Esophagus squamous epithelium (tissue), 5 donors: Measurements from ENCODE around the gene CCDC124. TPM values are rescaled to one million over a fixed set of nuclear protein-coding genes. Genes with fewer than 3 reads are reported as not detected.
"Not testable (repeated sequence)": the region's sequence is repeated elsewhere in the genome, so short reads cannot be mapped to it uniquely, and the experiment has no call there.

Source experiments
- DNase-seq: peaks from one replicate; lab custom pipeline; 2025; lab: John Stamatoyannopoulos, UW
- H3K27ac ChIP-seq, 4 donors: fragments of 200-600 bp; sonication (generic); one replicate each; pipeline ENCODE4 v1.5.1; 2016 to 2019; ENCODE audit warnings: mild to moderate bottlenecking in 1 of 4
- H3K27me3 ChIP-seq, 4 donors: fragments of 200-600 bp; sonication (generic); 1 replicate in 3 of 4; 2 replicates in 1 of 4; pipeline versions ENCODE4 v1.5.1 to v1.6.0; 2017 to 2021; ENCODE audit warnings: antibody characterized with exemption in 1 of 4
- H3K36me3 ChIP-seq, 3 donors: fragments of 200-600 bp; sonication (generic); one replicate each; pipeline ENCODE4 v1.5.1; 2016 to 2019
- H3K4me1 ChIP-seq, 3 donors: fragments of 200-600 bp; sonication (generic); one replicate each; pipeline ENCODE4 v1.5.1; 2017 to 2019
- H3K4me3 ChIP-seq, 4 donors: fragments of 200-600 bp; sonication (generic); 1 replicate in 3 of 4; 2 replicates in 1 of 4; pipeline ENCODE4 v1.5.1; 2016 to 2019; ENCODE audit warnings: mild to moderate bottlenecking in 2 of 4, moderate library complexity in 1 of 4
- H3K9me3 ChIP-seq, 3 donors: fragments of 200-600 bp; sonication (generic); one replicate each; pipeline ENCODE4 v1.5.1; 2016 to 2019
- POLR2A ChIP-seq, 4 donors: fragments of 450-650 bp; IDR thresholded peaks; one replicate each; pipeline ENCODE4 v1.6.1; 2017; ENCODE audit warnings: antibody characterized with exemption in 4 of 4, mild to moderate bottlenecking in 4 of 4, moderate library complexity in 3 of 4
- WGBS, 2 donors: methylation state at CpG; one replicate each; pipeline ENCODE4 v1.1.5; 2018; 5-methylcytosine and 5-hydroxymethylcytosine counted together
- intact Hi-C: fragments of 100-400 bp; cut with DNase I; formaldehyde crosslinking; loops from one replicate; pipeline ENCODE4 v1.15.0; 2022
- small RNA-seq, 4 donors: library from RNA; depleted of rRNA; stranded (forward); fragments of <200 nt; gene quantifications; one replicate each; pipeline ENCODE3, GENCODE V24; 2016
- total RNA-seq, 4 donors: library from RNA; depleted of rRNA; stranded (reverse); fragments of >200 nt; gene quantifications; one replicate each; pipeline ENCODE4 v1.1.0, GENCODE V29; 2016
- TF ChIP-seq, protein P1 (sequence below), 6 experiments: fragments of 450-650 bp in 4 of 6; fragments of 200-600 bp in 2 of 6; sonication (generic) in 2 of 6; IDR thresholded peaks; one replicate each; pipeline ENCODE4 v1.5.1; 2016 to 2019; ENCODE audit warnings: antibody characterized with exemption in 6 of 6, mild to moderate bottlenecking in 4 of 6, moderate library complexity in 4 of 6
- donor health status: DM: yes; HTN: yes; CAD: no.

Gene CCDC124
- total RNA-seq, 4 donors from 2014 or later: 50.2 to 80.6 (median 54.5) TPM

DNA sequence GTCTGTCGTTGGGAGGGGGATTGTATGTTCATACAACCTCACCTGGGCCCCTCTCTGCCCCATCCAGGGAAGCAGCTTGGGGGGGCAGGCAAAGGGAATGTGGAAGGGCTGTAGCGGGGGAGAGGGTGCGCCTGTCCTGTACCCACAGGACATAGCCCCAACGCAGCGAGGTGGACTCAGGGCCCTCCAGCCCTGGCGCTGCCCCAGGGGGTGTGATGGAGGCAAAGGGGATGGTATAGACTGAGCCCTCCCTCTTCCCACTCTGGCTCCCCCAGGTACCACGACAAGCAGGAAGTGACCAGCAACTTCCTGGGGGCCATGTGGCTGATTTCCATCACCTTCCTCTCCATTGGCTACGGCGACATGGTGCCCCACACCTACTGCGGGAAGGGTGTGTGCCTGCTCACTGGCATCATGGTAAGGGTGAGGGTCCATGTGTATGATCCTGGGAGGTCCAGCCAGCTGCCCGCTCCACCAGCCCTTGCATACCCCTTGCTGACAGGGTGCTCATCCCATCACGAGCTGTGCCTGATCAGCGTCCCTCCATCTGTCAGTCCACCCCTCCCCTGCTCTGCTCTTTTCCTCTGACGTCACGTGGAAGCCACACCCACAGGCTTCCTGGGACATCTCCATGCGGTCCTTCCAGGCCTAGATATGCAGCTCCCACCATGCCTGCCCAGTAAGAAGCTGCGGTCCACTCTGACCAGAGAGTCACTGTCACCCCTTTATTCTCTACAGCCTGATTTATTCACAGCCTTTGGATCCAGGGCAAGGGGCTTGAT lies 52.4 kb downstream of the CCDC124 start:
- Histone ChIP-seq H3K4me1 (no peaks in the 10 kb centered on the region), H3K4me3 (no peak overlapping the region), H3K27me3 (peaks cover 0 to 26% (median 0%) of the 10 kb centered on the region in 4 donors), H3K36me3 (no peaks in the 10 kb centered on the region), H3K27ac (no peak overlapping the region), H3K9me3 (no peaks in the 10 kb centered on the region)
- no peak for DNase-seq
- intact Hi-C loops: no loop called here
- WGBS, 2 donors: 49 to 61% methylated on average over 7 to 11 of the region's 17 CpGs
- no peak for TF ChIP-seq POLR2A (IDR thresholded peaks at IDR 0.05)
- TF ChIP-seq, protein P1, sequence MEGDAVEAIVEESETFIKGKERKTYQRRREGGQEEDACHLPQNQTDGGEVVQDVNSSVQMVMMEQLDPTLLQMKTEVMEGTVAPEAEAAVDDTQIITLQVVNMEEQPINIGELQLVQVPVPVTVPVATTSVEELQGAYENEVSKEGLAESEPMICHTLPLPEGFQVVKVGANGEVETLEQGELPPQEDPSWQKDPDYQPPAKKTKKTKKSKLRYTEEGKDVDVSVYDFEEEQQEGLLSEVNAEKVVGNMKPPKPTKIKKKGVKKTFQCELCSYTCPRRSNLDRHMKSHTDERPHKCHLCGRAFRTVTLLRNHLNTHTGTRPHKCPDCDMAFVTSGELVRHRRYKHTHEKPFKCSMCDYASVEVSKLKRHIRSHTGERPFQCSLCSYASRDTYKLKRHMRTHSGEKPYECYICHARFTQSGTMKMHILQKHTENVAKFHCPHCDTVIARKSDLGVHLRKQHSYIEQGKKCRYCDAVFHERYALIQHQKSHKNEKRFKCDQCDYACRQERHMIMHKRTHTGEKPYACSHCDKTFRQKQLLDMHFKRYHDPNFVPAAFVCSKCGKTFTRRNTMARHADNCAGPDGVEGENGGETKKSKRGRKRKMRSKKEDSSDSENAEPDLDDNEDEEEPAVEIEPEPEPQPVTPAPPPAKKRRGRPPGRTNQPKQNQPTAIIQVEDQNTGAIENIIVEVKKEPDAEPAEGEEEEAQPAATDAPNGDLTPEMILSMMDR (IDR thresholded peaks at IDR 0.05): no peak

DNA sequence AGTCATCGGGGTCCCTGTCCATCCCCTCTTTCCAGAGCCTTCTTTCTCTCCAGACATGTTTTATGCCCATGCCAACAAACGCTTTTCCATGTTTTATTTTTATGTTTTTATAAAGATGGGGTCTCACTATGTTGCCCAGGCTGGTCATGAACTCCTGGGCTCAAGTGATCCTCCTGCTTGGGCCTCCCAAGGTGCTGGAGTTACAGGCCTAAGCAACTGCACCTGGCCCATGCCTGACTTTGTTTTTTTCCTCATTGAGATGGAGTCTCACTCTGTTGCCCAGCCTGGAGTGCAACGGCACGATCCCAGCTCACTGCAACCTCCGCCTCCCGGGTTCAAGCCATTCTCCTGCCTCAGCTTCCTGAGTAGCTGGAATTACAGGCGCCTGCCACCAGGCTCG lies 53.8 kb downstream of the CCDC124 start:
- H3K4me3 ChIP-seq, H3K4me1 ChIP-seq, H3K36me3 ChIP-seq, DNase-seq, H3K9me3 ChIP-seq, H3K27ac ChIP-seq, intact Hi-C loops: not testable (repeated sequence)
- H3K27me3 ChIP-seq: peaks cover 0 to 23% (median 0%) of the 10 kb centered on the region in 4 donors
- WGBS, 2 donors: 74 to 76% methylated on average over 7 of the region's 8 CpGs

DNA sequence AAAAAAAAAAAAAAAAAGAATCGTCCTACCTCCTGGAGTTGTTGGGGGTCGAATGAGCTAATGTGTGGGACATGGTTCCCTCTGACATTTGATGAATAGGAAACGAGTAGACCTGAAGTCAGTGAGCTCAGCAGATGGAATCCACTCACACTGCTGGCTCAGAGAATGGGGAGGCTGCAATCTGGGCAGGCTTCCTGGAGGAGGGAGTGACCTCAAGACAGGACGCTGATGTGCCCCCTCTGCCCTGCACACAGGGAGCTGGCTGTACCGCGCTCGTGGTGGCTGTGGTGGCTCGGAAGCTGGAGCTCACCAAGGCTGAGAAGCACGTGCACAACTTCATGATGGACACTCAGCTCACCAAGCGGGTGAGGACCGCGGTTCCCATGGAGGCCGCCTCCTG lies 55.3 kb downstream of the CCDC124 start:
- H3K27me3 ChIP-seq: peaks cover 0 to 19% (median 0%) of the 10 kb centered on the region in 4 donors
- no peaks in the 10 kb centered on the region for H3K36me3 ChIP-seq
- no peaks in the 10 kb centered on the region for H3K4me1 ChIP-seq
- intact Hi-C loops: no loop called here
- H3K9me3 ChIP-seq: no peaks in the 10 kb centered on the region
- WGBS, 2 donors: 84 to 87% methylated on average over 7 to 9 of the region's 13 CpGs
- H3K4me3 ChIP-seq: no peak overlapping the region
- TF ChIP-seq POLR2A (IDR thresholded peaks at IDR 0.05): no peak
- TF ChIP-seq, protein P1 (IDR thresholded peaks at IDR 0.05): no peak
- DNase-seq: no peak
- no peak overlapping the region for H3K27ac ChIP-seq

GRCh38 chr19:17989425-17990094 lies 56.7 kb downstream of the CCDC124 start:
- Histone ChIP-seq H3K36me3 (no peaks in the 10 kb centered on the region), H3K27me3 (peaks cover 0 to 10% (median 0%) of the 10 kb centered on the region in 4 donors), H3K4me1 (no peaks in the 10 kb centered on the region), H3K4me3 (no peak overlapping the region), H3K9me3 (no peaks in the 10 kb centered on the region), H3K27ac (no peak overlapping the region)
- intact Hi-C loops: no loop called here
- DNase-seq: no peak
- TF ChIP-seq POLR2A (IDR thresholded peaks at IDR 0.05): no peak
- TF ChIP-seq, protein P1 (IDR thresholded peaks at IDR 0.05): no peak
- 69 to 86% methylated on average over 8 to 16 of the region's 16 CpGs for WGBS, 2 donors

GRCh38 chr19:17993076-17993813 lies 60.4 kb downstream of the CCDC124 start:
- H3K4me1 ChIP-seq: peaks cover 0 to 6% (median 0%) of the 10 kb centered on the region in 3 donors
- 75 to 87% methylated on average over 7 to 10 of the region's 27 CpGs for WGBS, 2 donors
- H3K27ac ChIP-seq: no peak overlapping the region
- TF ChIP-seq, protein P1 (IDR thresholded peaks at IDR 0.05): no peak
- no peak for TF ChIP-seq POLR2A (IDR thresholded peaks at IDR 0.05)
- DNase-seq: no peak
- intact Hi-C loops: no loop called here
- peaks cover 0 to 7% (median 0%) of the 10 kb centered on the region in 4 donors for H3K27me3 ChIP-seq
- no peak overlapping the region for H3K4me3 ChIP-seq
- H3K9me3 ChIP-seq: no peaks in the 10 kb centered on the region
- no peaks in the 10 kb centered on the region for H3K36me3 ChIP-seq

Small RNAs within 50 kb of the gene (small RNA-seq; reads per million reads assigned to genes)
- 0 reads per million in 4 donors for gene RNA5SP468

Other genes with a start within 250 kb of the CCDC124 start
- under 1 TPM in 2 of 4 donors, not detected in 2; 0.06 to 0.22 TPM for gene UNC13A, start 244.7 kb upstream of the CCDC124 start, total RNA-seq
- 10 to 100 TPM in 3 of 4 donors, 1 to 10 TPM in 1; 4.8 to 16.3 (median 11.4) TPM for gene MAP1S, start 213.5 kb upstream of the CCDC124 start, total RNA-seq
- 1 to 10 TPM in 3 of 4 donors, under 1 TPM in 1; 0.76 to 3.5 (median 2.6) TPM for gene FCHO1, start 181.5 kb upstream of the CCDC124 start, total RNA-seq
- gene B3GNT3, start 137.9 kb upstream of the CCDC124 start, total RNA-seq: 10 to 100 TPM; 11.6 to 23.5 (median 21.2) TPM
- gene INSL3, start 111.5 kb upstream of the CCDC124 start, total RNA-seq: not detected
- 1 to 10 TPM in 3 of 4 donors, under 1 TPM in 1; 0.87 to 6.5 (median 4.6) TPM for gene JAK3, start 85.0 kb upstream of the CCDC124 start, total RNA-seq
- 1,000 to 10,000 TPM; 1,080 to 2,192 (median 1,622) TPM for gene RPL18A, start 73.1 kb upstream of the CCDC124 start, total RNA-seq
- gene SLC5A5, start 61.1 kb upstream of the CCDC124 start, total RNA-seq: under 1 TPM in 2 of 4 donors, not detected in 2; 0.18 to 0.19 TPM
- gene KCNN1, start 34.1 kb downstream of the CCDC124 start, total RNA-seq: 1 to 10 TPM in 1 of 4 donors, under 1 TPM in 1, not detected in 2; 0.22 to 3.1 TPM
- 10 to 100 TPM; 12.4 to 37.2 (median 15.4) TPM for gene ARRDC2, start 75.2 kb downstream of the CCDC124 start, total RNA-seq
- gene IL12RB1, start 153.9 kb downstream of the CCDC124 start, total RNA-seq: 1 to 10 TPM; 1.1 to 2.3 (median 1.9) TPM
- gene MAST3, start 164.8 kb downstream of the CCDC124 start, total RNA-seq: 1 to 10 TPM; 2.3 to 4.8 (median 4.1) TPM
- 10 to 100 TPM; 20.4 to 42.1 (median 29.1) TPM for gene PIK3R2, start 220.1 kb downstream of the CCDC124 start, total RNA-seq
- gene IFI30, start 240.8 kb downstream of the CCDC124 start, total RNA-seq: 10 to 100 TPM; 11.3 to 90.5 (median 25.7) TPM